GM23338 (cell line): ENCODE results near the gene BBX. TPM values are rescaled to one million over a fixed set of nuclear protein-coding genes. Genes with fewer than 3 reads are reported as not detected.

Experiments used
- ATAC-seq: fragments of 200-7000 bp; cut with Tn5 transposase; 3 replicates; pipeline ENCODE4 v1.9.1; 2020
- DNase-seq: peaks from one replicate; pipeline ENCODE4 v3.0.0-alpha.2; 2015; ENCODE audit warnings: low spot score
- H2AFZ ChIP-seq: fragments of 200-600 bp; sonication (generic); 2 replicates; pipeline ENCODE4 v1.8.0; 2016; ENCODE audit warnings: antibody characterized with exemption, mild to moderate bottlenecking, moderate library complexity
- H3F3A ChIP-seq: fragments of 200-600 bp; sonication (generic); replicated peaks from 2 replicates; pipeline ENCODE4 v1.8.0; 2017; ENCODE audit warnings: antibody characterized with exemption, mixed run types, low read depth
- H3K27ac ChIP-seq: fragments of 200-600 bp; sonication (generic); 2 replicates; pipeline ENCODE4 v1.6.1; 2016; ENCODE audit warnings: low read depth
- H3K27me3 ChIP-seq: fragments of 200-600 bp; sonication (generic); 2 replicates; pipeline ENCODE4 v1.8.0; 2016; ENCODE audit warnings: mild to moderate bottlenecking, mixed run types, moderate library complexity; ENCODE audit not compliant: insufficient read depth
- H3K36me3 ChIP-seq: fragments of 200-600 bp; sonication (generic); 2 replicates; pipeline ENCODE4 v1.8.0; 2016; ENCODE audit warnings: mild to moderate bottlenecking; ENCODE audit not compliant: insufficient read depth
- H3K4me1 ChIP-seq: fragments of 200-600 bp; sonication (generic); 2 replicates; pipeline ENCODE4 v1.8.0; 2016; ENCODE audit warnings: mild to moderate bottlenecking, moderate library complexity; ENCODE audit not compliant: insufficient read depth
- H3K4me2 ChIP-seq: fragments of 200-600 bp; sonication (generic); 2 replicates; pipeline ENCODE4 v1.7.1; 2017; ENCODE audit warnings: mixed run types
- H3K4me3 ChIP-seq: fragments of 200-600 bp; sonication (generic); 2 replicates; pipeline ENCODE4 v1.6.1; 2016; ENCODE audit warnings: mixed run types
- H3K79me2 ChIP-seq: fragments of 200-600 bp; sonication (generic); replicated peaks from 2 replicates; pipeline ENCODE4 v1.8.0; 2017; ENCODE audit warnings: mild to moderate bottlenecking; ENCODE audit not compliant: insufficient read depth
- H3K9me2 ChIP-seq: fragments of 200-600 bp; sonication (generic); 2 replicates; pipeline ENCODE4 v1.8.0; 2017; ENCODE audit not compliant: insufficient read depth
- H4K20me1 ChIP-seq: fragments of 200-600 bp; sonication (generic); replicated peaks from 2 replicates; pipeline ENCODE4 v1.8.0; 2017; ENCODE audit warnings: mild to moderate bottlenecking; ENCODE audit not compliant: insufficient read depth
- H3K27ac Mint-ChIP-seq: 2 replicates; pipeline ENCODE4 v1.8.0; 2020; ENCODE audit warnings: inconsistent platforms, mild to moderate bottlenecking, moderate library complexity, mixed read lengths
- H3K27me3 Mint-ChIP-seq: 3 replicates; pipeline ENCODE4 v1.8.0; 2022; ENCODE audit warnings: low read depth, mild to moderate bottlenecking, moderate library complexity, mixed read lengths, inconsistent platforms; ENCODE audit not compliant: insufficient read depth, poor library complexity
- H3K36me3 Mint-ChIP-seq: 3 replicates; pipeline ENCODE4 v1.8.0; 2021; ENCODE audit warnings: low read depth, mild to moderate bottlenecking, inconsistent platforms, moderate library complexity, mixed read lengths
- H3K4me1 Mint-ChIP-seq: 3 replicates; pipeline ENCODE4 v1.8.0; 2020; ENCODE audit warnings: mild to moderate bottlenecking, inconsistent platforms, mixed read lengths
- H3K4me3 Mint-ChIP-seq: 3 replicates; pipeline ENCODE4 v1.8.0; 2021; ENCODE audit warnings: moderate library complexity, mild to moderate bottlenecking, inconsistent platforms, mixed read lengths
- H3K9me3 Mint-ChIP-seq: 3 replicates; pipeline ENCODE4 v1.8.0; 2020; ENCODE audit warnings: moderate library complexity, mild to moderate bottlenecking, inconsistent platforms, mixed read lengths
- CREB1 ChIP-seq: fragments of 250-450 bp; sonication (Bioruptor Pico); IDR thresholded peaks from 2 replicates; pipeline ENCODE4 v1.5.0; 2020; ENCODE audit warnings: low read depth, mild to moderate bottlenecking, moderate library complexity
- CTCF ChIP-seq, 2 experiments: fragments of 200-600 bp in 1 of 2; sonication (generic) in 1 of 2; conservative IDR thresholded peaks; 2 replicates each; pipeline versions ENCODE4 v1.5.1 to v1.6.1; 2016 to 2017; ENCODE audit warnings: antibody characterized with exemption in 2 of 2, low read depth in 2 of 2, mild to moderate bottlenecking in 2 of 2, moderate library complexity in 1 of 2
- EZH2 ChIP-seq: fragments of 200-600 bp; sonication (generic); IDR thresholded peaks from one replicate; pipeline ENCODE4 v1.8.0; 2017; ENCODE audit warnings: antibody characterized with exemption, mild to moderate bottlenecking, low read depth; ENCODE audit not compliant: unreplicated experiment
- JUNB ChIP-seq: IDR thresholded peaks from one replicate; pipeline ENCODE4 v1.6.1; 2016; ENCODE audit warnings: antibody characterized with exemption; ENCODE audit not compliant: unreplicated experiment
- NANOG ChIP-seq: IDR thresholded peaks from 2 replicates; pipeline ENCODE4 v1.6.1; 2016; ENCODE audit warnings: antibody characterized with exemption, borderline replicate concordance
- POLR2AphosphoS5 ChIP-seq: IDR thresholded peaks from 2 replicates; pipeline ENCODE4 v1.6.1; 2016; ENCODE audit warnings: antibody characterized with exemption, low read depth
- REST ChIP-seq: IDR thresholded peaks from one replicate; pipeline ENCODE4 v1.6.1; 2018; ENCODE audit warnings: antibody characterized with exemption; ENCODE audit not compliant: unreplicated experiment
- STAT1 ChIP-seq: IDR thresholded peaks from one replicate; pipeline ENCODE4 v1.6.1; 2016; ENCODE audit warnings: antibody characterized with exemption; ENCODE audit not compliant: unreplicated experiment
- ZNF331 ChIP-seq: fragments of 250-450 bp; sonication (Bioruptor Pico); IDR thresholded peaks from 2 replicates; pipeline ENCODE4 v1.5.0; 2020; ENCODE audit warnings: low read depth, mild to moderate bottlenecking, moderate library complexity
- ZNF462 ChIP-seq: fragments of 250-450 bp; sonication (Bioruptor Pico); IDR thresholded peaks from 2 replicates; pipeline ENCODE4 v1.5.0; 2020; ENCODE audit warnings: mild to moderate bottlenecking, moderate library complexity
- polyA plus RNA-seq: library from polyadenylated mRNA; unstranded; fragments of >200 nt; fragmentation: Nextera tagmentation; extraction: Ambion mirVana; gene quantifications from 2 replicates; pipeline ENCODE4 v1.2.1, GENCODE V29; 2016
- total RNA-seq: library from RNA; depleted of rRNA; stranded (reverse); fragments of >200 nt; shearing (Covaris generic); gene quantifications from 2 replicates; pipeline ENCODE4 v1.2.3, GENCODE V29; 2014

BBX gene
- total and polyA plus RNA-seq, 2 experiments from 2014 or later: 35.2 to 44.1 TPM

- TF ChIP-seq REST (no peak), EZH2 (no peak), NANOG (no peak), CREB1 (no peak), STAT1 (no peak), ZNF331 (CRISPR knock-in tag) (no peak)
Observed at GRCh38 chr3:107542665-107543064, 19.9 kb downstream of the BBX start (continued).

- Mint-ChIP-seq H3K4me1 (peaks cover 14% of the 10 kb centered on the region; the same call in 2 of the 3 replicates), H3K9me3 (no peaks in the 10 kb centered on the region), H3K4me3 (no peak overlapping the region), H3K27ac (no peak overlapping the region), H3K36me3 (peaks cover 6% of the 10 kb centered on the region), H3K27me3 (no peaks in the 10 kb centered on the region)
- Histone ChIP-seq H4K20me1 (no peaks in the 10 kb centered on the region), H3K79me2 (peaks cover 26% of the 10 kb centered on the region), H3K4me2 (no peak overlapping the region), H3K9me2 (no peaks in the 10 kb centered on the region), H3K27me3 (no peaks in the 10 kb centered on the region), H3K4me1 (no peaks in the 10 kb centered on the region), H3K27ac (no peak overlapping the region), H3F3A (no peaks in the 10 kb centered on the region), H3K36me3 (no peaks in the 10 kb centered on the region; the same call in 1 of the 2 replicates), H3K4me3 (no peak overlapping the region), H2AFZ (no peak overlapping the region)
- peak; percentile 51 for DNase-seq
- ATAC-seq: peak; percentile 35; the same call in 2 of the 3 replicates
- no peak for TF ChIP-seq ZNF331 (CRISPR knock-in tag)
- no peak for TF ChIP-seq JUNB
- TF ChIP-seq ZNF462 (CRISPR knock-in tag): no peak
- TF ChIP-seq CTCF (conservative IDR thresholded peaks at IDR 0.05; ENCODE audit: low read depth in 2 of 2): peak; percentile 54 to 65
- no peak for TF ChIP-seq NANOG
- TF ChIP-seq POLR2AphosphoS5: no peak
Observed at GRCh38 chr3:107543666-107544065, 20.9 kb downstream of the BBX start.
